ENCODE results near the gene DDX51. TPM values are rescaled to one million over a fixed set of nuclear protein-coding genes. Genes with fewer than 3 reads are reported as not detected.

The DDX51 gene
- polyA plus RNA-seq, 3 donors: 14.3 to 19.0 (median 14.6) TPM

DNA sequence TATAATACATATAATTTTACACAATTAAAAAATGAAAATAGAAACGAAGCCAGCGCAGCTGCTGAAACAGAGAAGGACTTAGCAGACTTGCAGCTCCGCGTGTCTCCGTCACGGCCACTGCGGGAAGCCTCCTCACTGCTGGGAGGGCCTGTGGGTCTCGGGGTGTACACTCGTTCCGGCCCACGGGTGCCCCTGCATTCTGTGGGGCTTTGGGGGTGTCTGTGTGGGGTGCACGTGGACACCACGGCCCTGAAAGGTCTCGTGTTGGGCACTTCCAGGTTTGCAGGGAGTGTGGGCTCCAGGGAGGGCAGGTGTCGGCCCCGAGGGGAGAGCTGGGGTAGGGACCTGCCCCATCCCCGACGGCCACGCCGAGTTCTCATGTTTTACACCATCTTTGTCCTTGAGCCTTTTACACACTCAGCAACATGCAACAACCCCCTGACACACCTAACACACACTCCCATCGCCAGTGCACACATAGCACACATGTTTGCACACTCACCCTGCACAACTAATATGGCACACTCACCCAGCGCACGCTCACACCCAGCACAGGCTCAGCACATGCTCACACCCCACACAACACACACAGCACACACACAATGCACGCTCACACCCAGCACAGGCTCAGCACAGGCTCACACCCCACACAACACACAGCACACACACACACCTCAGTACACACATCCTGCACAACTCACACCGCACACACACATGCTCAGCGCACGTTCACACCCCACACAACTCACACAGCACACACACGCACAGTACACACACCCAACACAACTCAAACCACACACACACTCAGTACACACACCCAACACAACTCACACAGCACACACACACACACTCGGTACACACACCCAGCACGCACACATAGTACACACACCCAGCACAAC lies 36.8 kb upstream of the DDX51 start:
- no peak overlapping the region for H3K27ac ChIP-seq (ENCODE audit: low read depth, low read length)
- WGBS, 3 donors: 77 to 89% (median 87%) methylated on average over 30 of the region's 30 CpGs

DNA sequence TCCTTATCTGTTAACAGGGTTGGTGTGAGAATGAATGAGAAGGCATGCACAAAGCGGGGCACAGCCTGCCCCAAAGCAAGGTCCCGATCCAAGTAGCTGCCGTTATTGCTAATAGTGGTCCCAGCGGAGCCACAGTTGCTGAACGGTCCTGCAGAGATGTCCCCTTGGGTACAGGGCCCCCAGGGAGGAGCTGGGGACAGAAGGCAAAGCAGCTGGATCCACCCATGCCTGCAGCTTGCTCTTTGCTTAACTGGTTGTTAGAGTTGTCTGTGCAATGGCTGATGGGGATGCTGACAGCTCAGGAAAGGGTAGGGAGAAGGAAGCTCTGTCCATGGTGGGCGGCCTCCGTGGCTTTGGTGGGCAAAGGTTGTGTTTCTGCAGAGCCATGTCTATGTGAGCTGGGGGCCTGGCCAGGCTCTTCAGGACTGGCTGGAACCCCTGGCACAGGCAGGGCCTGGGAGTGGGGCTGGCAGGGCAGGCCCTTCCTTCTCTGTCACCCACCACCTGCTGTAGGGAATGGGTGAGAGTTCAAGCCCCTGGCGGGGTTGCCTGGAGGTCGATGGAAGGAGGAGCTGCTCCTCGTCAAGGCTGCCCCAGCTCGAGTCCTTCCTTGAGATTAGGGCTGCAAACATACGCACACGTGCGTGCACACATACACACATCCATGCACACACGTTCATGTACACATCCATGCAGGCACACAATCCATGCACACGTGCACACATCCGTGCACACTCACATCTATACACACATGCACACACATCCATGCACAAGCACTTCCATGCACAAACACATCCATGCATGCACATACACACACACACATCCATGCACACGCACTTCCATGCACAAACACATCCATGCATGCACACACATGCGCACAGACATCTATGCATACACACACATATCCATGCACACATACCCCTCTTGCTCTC lies 35.6 kb upstream of the DDX51 start:
- no peak overlapping the region for H3K27ac ChIP-seq (ENCODE audit: low read depth, low read length)
- 76 to 81% (median 78%) methylated on average over 19 of the region's 19 CpGs for WGBS, 3 donors

DNA sequence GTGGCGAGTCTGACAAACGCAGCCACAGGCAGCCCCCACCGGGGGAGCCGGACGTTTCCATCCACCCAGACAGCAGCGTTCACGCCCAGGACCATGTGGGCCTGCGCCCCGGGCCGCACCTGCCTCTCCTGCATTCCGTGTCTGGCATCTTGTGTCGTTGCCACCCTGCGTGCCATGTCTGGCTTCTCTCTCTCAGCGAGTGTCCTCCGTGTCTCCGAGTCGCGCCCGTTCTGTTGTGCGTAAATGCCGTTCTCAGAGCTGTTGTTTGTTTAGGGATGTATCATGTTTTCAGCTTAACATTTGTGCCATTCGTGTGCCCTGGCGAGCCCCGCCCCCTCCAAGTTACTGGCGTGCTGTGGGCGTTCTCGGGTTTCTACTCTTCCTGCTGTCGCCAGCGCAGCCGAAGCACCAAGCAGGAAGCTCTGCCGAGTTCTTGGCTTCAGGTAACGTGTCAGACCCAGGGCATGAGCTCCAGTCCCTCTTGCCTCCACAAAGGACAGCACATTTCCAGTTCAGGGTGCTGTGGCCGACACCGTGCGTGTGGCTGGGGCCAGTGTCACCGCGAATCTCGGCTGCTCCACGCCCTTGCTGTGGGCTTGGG lies 34.8 kb upstream of the DDX51 start:
- H3K27ac ChIP-seq (ENCODE audit: low read depth, low read length): no peak overlapping the region
- WGBS, 3 donors: 53 to 63% (median 58%) methylated on average over 39 of the region's 39 CpGs

DNA sequence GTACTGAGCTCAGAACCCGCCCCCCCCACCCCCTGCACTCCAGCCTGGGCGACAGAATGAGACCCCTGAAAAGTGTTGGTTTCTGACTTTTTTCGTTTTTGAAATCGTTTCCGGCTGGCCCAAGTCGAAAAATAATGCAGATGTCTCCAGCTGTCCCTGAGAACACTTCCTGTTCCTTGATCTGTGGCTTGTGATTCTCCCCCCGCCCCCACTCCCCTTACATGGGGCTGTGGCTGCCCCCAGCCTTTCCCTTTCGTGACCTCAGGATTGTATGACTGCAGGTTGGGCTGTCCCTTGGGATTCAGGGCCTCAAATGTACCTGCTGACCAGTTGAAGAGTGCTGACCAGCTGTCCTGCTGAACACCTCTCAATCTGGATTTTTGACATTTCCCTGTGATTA lies 34.2 kb upstream of the DDX51 start:
- no peak overlapping the region for H3K27ac ChIP-seq (ENCODE audit: low read depth, low read length)
- 16 to 45% (median 18%) methylated on average over 8 of the region's 8 CpGs for WGBS, 3 donors

DNA sequence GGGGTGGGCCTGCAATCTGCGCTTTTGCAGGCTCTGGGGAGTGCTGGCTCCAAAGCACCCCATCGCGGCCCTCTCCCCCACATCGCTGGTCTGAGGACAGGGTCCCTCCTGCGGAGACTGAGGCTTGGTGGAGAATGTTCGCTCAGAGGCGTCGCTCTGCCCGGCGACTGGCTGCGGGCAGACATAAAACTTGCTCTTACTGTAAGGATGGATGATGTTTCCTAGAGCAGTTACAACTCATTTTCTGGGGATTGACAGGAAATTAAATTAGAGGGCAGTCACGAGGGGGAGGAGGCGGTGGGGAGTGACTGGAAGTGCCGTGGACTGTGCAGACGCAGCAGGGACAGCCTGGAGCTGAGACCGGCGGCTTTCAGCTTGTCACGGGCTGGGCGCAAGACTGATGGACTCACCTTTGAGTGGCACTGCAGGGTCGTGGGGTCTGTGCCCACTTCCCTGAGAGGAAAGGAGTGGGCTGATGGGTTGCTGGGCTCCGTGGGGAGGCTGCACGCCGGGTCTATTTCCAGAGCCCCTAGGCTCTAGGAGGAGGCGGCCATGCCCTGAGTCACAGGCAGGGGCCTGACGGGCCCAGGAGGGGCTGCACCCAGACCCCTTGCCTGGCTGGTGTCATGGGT lies 32.9 kb upstream of the DDX51 start:
- WGBS, 3 donors: 69 to 77% (median 73%) methylated on average over 25 of the region's 25 CpGs
- no peak overlapping the region for H3K27ac ChIP-seq (ENCODE audit: low read depth, low read length)

DNA sequence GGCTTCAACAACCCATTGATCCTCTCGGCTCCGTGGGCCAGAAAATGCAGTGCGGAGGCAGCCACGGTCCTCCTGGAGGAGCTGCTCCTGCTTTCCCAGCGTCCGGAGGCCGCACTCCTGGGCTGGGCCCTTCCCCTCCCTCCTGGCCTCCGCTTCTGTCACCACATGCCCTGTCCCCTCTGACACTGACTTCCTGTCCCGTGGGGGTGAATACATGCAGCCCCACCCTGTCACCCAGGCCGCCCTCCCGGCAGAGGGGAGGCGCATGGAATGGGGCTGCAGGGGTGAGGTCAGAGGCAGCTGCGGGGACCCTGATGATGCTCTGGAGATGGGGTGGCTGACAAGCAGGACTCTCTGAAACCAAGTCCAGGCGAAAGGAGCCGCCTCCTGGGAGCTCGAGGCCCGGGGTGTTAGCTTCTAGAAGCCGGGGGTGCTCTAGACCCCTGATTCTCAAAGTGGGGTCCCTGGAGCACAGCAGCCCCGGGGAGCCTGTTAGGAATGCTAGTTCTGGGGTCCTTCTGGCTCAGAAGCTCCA lies 32.3 kb upstream of the DDX51 start:
- H3K27ac ChIP-seq (ENCODE audit: low read depth, low read length): no peak overlapping the region
- 61 to 67% (median 64%) methylated on average over 19 of the region's 19 CpGs for WGBS, 3 donors

DNA sequence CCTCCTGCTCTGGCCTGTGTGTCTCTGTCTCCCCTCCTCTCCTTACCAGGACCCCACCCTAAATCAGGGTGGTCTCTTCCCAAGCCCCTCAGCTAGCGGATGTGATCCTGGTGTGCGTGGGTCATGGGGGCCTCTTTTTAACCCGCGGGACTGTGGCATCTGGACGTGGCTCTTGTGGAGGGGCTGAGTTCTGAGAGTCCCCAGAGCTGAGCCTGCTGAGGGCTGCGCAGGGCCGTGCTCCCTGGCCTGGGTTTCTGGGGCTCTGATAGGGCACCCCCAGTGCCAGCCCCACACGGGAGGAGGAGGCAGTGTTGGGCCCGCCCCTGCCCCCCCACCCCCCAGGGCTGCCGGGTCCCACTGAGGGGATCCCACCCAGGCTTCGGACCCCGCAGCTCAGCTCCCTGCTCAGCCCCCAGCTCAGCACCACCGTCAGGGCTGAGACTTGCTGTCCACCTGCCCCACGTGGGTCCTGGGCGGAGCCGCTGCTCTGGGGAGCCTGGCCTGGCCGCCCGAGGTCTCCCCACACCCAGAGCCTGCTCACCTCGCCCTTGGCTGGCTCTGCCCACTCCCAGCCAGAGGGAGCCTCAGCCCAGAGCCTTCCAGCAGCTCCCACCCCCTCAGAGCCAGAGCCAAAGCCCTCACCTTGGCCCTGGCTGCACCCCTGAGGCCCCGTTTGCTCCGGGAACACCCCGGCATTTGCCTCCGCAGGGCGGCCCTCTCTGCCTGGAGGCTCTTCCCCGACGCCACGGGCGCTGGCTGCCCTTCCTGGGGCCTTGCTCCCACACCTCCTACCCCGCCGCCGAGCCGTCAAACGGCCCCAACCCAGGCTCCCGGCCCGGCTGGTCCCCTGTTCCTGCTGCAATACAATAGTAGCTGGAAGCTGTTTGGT lies 31.6 kb upstream of the DDX51 start:
- no peak overlapping the region for H3K27ac ChIP-seq (ENCODE audit: low read depth, low read length)
- 61 to 69% (median 66%) methylated on average over 30 to 35 of the region's 35 CpGs for WGBS, 3 donors

DNA sequence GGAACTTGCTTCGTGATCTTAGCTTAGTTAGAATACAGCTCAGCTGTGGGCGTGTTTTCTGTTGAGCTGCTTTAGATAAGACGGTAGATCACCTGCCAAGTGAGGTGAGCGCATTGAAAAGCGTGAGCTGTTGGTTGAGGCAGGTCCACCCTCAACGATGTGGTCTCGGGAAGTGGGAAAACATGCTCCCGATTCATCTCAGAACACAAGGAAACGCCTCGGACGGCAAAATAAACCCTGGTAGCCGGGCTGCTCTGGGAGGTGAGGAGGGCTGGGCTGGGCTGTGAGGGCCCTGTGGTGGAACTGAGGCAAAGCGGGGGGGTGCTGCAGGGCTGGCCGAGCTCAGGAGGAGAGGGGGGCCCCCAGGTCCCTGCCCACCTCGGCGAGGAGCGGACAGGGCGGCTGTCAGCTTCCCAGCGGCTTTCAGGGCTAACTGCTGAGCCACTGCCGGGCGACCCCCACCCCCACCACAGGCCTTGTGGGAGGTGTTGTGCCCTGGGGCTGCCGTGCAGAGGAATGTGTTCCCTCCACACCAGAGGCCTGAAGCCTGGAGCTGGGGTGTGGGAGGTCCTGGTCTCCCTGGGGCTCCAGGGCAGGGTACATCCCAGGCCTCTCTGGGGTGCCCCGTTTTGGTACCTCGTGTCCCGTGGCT lies 30.8 kb upstream of the DDX51 start:
- 45 to 74% (median 73%) methylated on average over 23 to 25 of the region's 25 CpGs for WGBS, 3 donors
- no peak overlapping the region for H3K27ac ChIP-seq (ENCODE audit: low read depth, low read length)

DNA sequence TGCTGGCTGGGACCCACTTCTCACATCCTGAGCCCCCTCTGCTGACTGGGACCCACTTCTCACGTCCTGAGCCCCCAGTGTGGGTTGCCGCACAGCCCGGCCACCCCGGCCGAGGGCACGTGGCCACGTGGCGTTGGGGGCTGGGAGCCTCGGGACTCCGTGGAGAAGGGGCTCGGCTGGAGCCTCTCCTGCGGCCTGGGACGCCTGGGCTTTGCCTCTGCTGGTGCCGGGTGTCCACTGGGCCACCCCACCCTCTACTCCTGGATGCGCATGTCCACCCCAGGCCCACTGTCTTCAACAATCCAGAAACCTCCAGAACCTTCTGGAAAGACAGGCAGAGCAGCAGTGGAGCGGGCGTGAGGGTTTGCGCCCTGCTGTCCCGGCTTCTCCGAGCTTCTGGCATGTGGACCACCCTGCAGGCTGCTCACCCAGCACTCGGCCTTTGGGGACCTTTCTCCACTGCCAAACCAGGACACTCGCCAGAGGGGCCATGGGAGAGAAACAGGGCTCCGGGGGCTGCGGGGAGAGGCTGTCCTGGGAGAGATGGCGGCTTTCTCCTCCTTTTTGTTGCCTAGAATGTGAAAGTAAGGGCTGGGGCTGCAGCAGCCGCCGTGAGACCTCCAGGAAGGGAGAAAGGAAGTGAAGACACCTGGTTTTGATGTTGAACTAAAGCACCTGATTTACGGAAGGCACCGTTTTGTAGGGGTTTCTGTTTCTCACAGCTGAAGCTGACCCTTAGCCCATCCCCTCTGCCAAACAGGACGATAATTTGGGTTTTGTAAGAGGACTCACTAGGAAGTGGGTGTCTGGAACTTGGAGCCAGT lies 30.1 kb upstream of the DDX51 start:
- H3K27ac ChIP-seq (ENCODE audit: low read depth, low read length): no peak overlapping the region
- 75 to 82% (median 77%) methylated on average over 26 to 30 of the region's 30 CpGs for WGBS, 3 donors

DNA sequence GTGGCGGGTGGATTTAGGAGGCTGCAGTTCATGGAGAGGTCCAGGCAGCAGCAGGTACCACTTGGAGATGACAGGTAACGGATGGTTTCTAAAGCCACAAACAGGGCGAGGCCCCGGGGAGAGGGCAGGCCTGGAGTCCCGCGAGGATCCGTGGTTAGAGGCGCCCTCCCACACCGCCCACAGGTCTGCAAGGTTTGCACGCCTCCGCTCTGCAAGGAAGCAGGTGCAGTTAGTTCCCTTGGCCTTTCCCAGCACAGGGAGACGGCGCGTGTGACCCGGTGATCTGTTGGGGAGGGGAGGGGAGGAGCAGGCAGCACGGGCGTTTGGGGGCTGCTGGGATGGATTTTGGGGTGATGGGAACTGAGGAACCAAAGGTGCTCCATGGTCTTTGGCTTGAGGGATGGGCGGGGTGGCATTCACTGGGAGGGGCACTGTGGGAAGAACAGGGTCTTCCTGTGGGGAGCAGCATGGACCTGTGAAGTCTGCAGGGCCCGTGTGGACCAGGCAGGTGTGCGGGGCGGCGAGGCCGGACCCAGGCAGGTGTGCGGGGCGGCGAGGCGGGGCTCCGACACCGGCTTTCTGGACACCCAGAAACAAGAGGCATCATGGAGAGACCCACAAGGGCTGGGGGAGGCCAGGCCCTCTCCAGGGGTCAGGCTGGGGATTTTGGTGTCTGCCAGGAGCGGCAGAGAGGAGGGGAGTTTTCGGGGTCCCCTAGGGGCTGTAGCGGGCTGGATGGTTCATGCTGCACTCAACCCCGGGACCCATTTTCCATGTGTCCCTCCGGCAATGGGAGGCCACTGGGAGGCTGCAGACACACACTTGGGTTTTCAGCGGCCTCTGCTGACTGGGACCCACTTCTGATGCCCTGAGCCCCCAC lies 29.3 kb upstream of the DDX51 start:
- 56 to 60% (median 59%) methylated on average over 35 of the region's 35 CpGs for WGBS, 3 donors
- H3K27ac ChIP-seq (ENCODE audit: low read depth, low read length): no peak overlapping the region

DNA sequence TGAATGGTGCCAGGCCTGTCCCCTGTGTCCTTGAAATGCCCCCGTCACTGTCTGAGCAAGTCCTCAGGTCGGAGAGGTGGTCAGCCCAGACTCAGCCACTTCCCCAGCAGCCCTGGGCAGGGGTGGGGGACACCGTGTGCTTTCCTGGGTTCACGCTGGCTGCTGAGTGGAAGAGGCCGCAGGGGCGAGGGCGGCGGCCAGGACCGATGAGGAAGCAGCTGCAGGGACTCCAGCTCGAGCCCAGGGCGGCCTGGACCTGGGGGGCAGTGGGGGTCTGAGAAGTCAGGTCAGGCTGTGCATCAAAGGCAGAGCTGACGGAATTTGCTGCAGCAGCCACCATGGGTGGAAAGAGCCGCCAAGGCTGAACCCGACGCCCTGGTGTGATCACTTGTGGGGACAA lies 28.5 kb upstream of the DDX51 start:
- WGBS, 3 donors: 52 to 57% (median 57%) methylated on average over 15 of the region's 15 CpGs
- H3K27ac ChIP-seq (ENCODE audit: low read depth, low read length): no peak overlapping the region

DNA sequence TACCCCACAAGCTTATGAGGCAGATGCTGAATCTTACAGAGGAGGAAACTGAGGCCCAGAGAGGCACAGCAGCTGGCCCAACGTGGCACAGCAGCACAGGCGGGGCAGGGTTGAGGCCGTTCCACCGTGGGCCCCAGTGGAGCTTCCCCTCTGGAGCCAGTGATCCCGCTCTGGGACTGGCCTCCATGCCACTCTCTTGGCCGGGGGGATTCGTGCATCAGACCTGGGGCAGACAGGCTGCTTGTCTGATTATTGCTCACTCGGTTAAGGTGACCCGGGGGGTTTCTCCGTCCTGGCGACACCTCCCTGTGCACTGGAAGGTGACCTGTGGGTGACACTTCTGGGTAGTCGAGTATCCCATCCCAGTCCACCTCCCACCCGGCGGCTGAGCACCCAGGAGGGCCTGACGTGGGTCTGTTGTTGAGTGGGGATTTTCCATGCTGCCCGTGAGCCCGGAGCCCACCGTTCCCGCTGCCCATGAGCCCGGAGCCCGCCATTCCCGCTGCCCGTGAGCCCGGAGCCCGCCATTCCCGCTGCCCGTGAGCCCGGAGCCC lies 27.9 kb upstream of the DDX51 start:
- no peak overlapping the region for H3K27ac ChIP-seq (ENCODE audit: low read depth, low read length)

DNA sequence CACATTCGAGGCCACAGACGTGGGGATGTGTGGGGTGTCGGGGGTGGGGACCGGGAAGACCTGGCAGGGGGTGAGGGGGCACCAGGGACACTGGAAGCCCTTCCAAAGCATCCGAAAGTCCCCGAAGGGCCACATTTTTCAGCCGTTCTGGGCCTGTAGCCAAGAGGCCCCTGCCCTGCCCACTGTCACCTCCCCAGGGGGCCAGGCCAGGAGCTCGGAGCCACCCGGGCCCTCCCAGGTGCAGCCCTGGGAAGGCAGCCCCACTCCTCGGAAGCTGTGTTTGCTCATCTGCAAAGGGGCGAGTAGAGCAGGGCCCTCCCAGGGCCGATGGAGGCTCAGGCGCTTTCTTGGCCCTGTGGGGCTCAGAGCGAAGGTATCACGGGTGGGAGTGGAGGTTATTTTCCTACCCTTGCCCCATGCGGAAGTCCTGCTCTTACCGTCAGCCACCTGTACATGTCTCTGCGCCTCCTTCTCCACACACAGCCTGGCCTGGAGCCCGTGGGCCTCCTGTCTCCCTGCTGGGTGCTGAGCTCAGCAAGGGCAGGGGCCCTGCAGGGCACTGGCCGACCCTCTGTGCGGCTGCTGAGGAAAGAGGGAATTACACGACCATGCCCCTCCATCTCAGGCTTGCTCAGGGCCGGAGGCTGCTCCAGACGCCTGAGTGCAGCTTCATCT lies 27.3 kb upstream of the DDX51 start:
- H3K27ac ChIP-seq (ENCODE audit: low read depth, low read length): no peak overlapping the region
- WGBS, 3 donors: 55 to 67% (median 58%) methylated on average over 23 to 24 of the region's 24 CpGs

More for the DNA sequence above, 27.9 kb upstream of the DDX51 start:
- 75 to 87% (median 84%) methylated on average over 28 of the region's 28 CpGs for WGBS, 3 donors

DNA sequence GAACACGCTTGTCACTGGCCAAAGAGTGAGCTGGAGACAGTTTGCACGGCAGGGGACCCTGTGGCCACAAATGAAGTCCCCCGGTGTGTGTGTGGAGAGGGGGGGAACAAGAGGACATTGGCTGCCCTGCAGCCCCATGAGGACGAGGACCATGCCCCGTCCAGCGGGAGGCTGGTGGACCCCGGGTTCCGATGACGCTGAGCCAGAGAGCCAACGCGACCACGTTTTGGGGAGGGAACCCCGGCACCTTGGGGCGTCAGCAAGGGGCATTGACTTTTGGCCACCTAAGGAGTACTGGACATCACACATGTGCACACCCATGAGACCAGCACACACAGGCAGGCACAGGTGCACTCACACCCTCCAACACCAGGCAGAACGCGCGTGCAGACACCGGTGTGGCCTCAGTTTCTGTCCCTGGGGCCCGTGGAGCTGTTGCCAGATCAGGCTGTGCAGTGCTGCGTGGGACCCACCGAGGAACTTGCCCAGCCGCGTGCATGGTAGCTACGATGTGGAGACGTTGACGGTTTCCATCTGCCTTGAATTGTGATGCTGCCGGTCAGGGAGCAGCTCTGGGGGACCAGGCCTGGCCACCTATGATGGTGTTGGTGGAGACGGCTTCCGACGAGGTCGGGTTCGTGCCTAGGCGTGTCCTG lies 26.6 kb upstream of the DDX51 start:
- H3K27ac ChIP-seq (ENCODE audit: low read depth, low read length): no peak overlapping the region
- WGBS, 3 donors: 75 to 77% (median 75%) methylated on average over 33 of the region's 33 CpGs
